Upper lobe of right lung (tissue), 1 donor: ENCODE measurements around the gene LEKR1. TPM values are rescaled to one million over a fixed set of nuclear protein-coding genes. Genes with fewer than 3 reads are reported as not detected.

Experiments used
- ATAC-seq: fragments of 200-7000 bp; cut with Tn5 transposase; one replicate; pipeline ENCODE4 v1.9.1; 2020; ENCODE audit warnings: mild to moderate bottlenecking, moderate library complexity
- DNase-seq: peaks from one replicate; pipeline ENCODE4 v3.0.0-alpha.2; 2020
- H3K27ac ChIP-seq: fragments of 200-600 bp; one replicate; pipeline ENCODE4 v1.8.0; 2022
- H3K27me3 ChIP-seq: fragments of 200-600 bp; one replicate; pipeline ENCODE4 v1.8.0; 2022; ENCODE audit warnings: mild to moderate bottlenecking
- H3K36me3 ChIP-seq: fragments of 200-600 bp; one replicate; pipeline ENCODE4 v1.8.0; 2022
- H3K4me1 ChIP-seq: fragments of 200-600 bp; one replicate; pipeline ENCODE4 v1.8.0; 2022
- H3K4me3 ChIP-seq: fragments of 200-600 bp; one replicate; pipeline ENCODE4 v1.8.0; 2022; ENCODE audit warnings: mild to moderate bottlenecking
- H3K9me3 ChIP-seq: fragments of 200-600 bp; one replicate; pipeline ENCODE4 v1.8.0; 2022
- intact Hi-C: fragments of 100-400 bp; cut with DNase I; formaldehyde crosslinking; loops from one replicate; pipeline ENCODE4 v1.11.0; 2022
- total RNA-seq: library from RNA; stranded (reverse); fragmentation: NEBNext Ultra II Directional; extraction: Animal tissue kit (Norgen Biotek cat#: 25700); gene quantifications from one replicate; pipeline ENCODE4 v1.2.1, GENCODE V29; 2021
- TF ChIP-seq, protein P1 (sequence below): fragments of 200-600 bp; IDR thresholded peaks from one replicate; pipeline ENCODE4 v1.8.0; 2022; ENCODE audit warnings: antibody characterized with exemption
- donor health status: DM: no; HTN: yes; CAD: no; lungs with severe emphysema.

The LEKR1 gene
- total RNA-seq, 1 donor from 2014 or later = 2.1 TPM

DNA sequence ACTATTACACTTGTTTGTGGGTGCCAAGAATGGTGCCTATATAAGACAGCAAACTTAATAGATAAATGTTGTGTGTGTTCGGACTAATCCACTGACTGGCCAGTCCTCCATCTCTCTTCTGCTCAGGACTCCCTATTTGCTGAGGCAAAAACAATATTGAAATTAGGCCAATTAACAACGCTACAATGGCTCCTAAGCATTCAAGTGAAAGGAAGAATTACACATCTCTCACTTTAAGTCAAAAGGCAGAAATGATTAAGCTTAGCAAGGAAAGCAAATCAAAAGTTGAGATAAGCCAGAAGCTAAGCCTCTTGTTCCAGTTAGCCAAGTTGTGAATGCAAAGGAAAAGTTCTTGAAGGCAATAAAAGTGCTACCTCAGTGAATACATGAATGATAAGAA is 206.8 kb downstream of the LEKR1 start:
- ATAC-seq = no peak
- Histone ChIP-seq H3K4me3 (no peak overlapping the region), H3K9me3 (no peaks in the 10 kb centered on the region), H3K27me3 (no peaks in the 10 kb centered on the region), H3K36me3 (no peaks in the 10 kb centered on the region), H3K4me1 (no peaks in the 10 kb centered on the region), H3K27ac (no peak overlapping the region)
- intact Hi-C loops = no loop called here
- TF ChIP-seq, protein P1, sequence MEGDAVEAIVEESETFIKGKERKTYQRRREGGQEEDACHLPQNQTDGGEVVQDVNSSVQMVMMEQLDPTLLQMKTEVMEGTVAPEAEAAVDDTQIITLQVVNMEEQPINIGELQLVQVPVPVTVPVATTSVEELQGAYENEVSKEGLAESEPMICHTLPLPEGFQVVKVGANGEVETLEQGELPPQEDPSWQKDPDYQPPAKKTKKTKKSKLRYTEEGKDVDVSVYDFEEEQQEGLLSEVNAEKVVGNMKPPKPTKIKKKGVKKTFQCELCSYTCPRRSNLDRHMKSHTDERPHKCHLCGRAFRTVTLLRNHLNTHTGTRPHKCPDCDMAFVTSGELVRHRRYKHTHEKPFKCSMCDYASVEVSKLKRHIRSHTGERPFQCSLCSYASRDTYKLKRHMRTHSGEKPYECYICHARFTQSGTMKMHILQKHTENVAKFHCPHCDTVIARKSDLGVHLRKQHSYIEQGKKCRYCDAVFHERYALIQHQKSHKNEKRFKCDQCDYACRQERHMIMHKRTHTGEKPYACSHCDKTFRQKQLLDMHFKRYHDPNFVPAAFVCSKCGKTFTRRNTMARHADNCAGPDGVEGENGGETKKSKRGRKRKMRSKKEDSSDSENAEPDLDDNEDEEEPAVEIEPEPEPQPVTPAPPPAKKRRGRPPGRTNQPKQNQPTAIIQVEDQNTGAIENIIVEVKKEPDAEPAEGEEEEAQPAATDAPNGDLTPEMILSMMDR = no peak
- DNase-seq = no peak

DNA sequence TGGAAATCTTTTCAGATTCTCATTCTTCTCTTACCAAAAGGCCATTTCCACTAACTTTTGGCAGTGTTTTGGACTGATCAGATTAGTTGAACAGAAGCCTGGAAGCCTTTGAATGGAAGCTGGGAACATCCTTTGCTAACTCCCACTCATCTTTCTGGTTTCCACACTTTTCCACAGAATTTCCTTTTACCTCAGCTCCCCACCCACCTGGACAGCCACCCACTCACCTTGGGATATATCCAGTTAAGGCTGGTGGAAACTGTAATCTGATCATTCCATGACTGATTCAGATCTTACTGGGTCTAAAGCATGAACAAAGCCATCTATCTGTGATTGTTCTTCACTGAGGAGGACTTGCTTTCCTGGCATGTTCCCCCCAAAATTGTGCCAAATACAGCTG is 214.3 kb downstream of the LEKR1 start:
- intact Hi-C loops = no loop called here
- TF ChIP-seq, protein P1 = no peak

DNA sequence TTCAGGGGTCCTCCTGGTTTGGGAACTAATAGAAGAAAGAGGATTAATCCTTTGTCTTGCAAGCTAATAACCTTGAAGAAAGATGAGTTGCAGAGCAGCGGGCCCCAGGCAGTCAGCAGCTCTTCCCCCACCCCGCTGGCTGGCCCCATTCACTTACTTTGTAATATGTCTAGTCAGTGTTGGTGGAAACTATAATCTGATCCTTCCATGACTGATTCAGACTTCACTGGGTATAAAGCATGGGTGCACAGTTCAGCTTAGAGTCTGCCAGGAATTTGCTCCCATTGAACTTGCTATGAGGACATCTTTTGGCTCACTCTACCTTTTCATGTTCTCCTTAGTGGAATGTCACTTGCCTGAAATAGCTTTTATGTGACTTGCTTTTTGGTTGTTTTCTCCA is 216.1 kb downstream of the LEKR1 start:
- H3K9me3 ChIP-seq = no peaks in the 10 kb centered on the region
- no peaks in the 10 kb centered on the region for H3K27me3 ChIP-seq
- no peaks in the 10 kb centered on the region for H3K4me1 ChIP-seq
- no peak overlapping the region for H3K4me3 ChIP-seq
- H3K27ac ChIP-seq = no peak overlapping the region
- no peak for DNase-seq
- intact Hi-C loops = no loop called here
- TF ChIP-seq, protein P1 = no peak
- no peaks in the 10 kb centered on the region for H3K36me3 ChIP-seq
- ATAC-seq = no peak

More for the DNA sequence above, 214.3 kb downstream of the LEKR1 start:
- H3K4me1 ChIP-seq = no peaks in the 10 kb centered on the region
- H3K27ac ChIP-seq = no peak overlapping the region
- no peak for DNase-seq
- no peaks in the 10 kb centered on the region for H3K27me3 ChIP-seq
- H3K4me3 ChIP-seq = no peak overlapping the region
- no peak for ATAC-seq
- H3K9me3 ChIP-seq = no peaks in the 10 kb centered on the region
- H3K36me3 ChIP-seq = no peaks in the 10 kb centered on the region

DNA sequence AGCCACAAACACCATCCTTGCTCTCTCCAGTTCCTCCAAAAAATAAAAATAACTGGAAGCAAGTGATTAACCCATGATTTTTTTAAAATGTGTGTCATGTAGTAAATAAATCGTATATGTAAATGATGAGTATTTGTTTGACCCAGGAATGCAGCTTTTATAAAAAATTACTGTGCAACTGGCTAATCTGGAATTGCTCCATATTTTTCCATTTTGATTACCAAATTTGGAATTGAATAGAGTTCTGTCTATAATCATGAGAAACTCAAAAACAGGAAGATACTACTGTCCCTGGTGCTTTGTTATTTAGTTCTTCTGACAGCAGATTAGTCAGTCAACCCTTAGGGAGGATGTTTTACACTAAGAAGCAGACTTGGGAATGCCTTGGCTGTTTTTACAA is 217.6 kb downstream of the LEKR1 start:
- DNase-seq (no peak), ATAC-seq (no peak)
- intact Hi-C loops = no loop called here
- TF ChIP-seq, protein P1 = no peak
- H3K36me3 ChIP-seq = no peaks in the 10 kb centered on the region
- H3K4me1 ChIP-seq = no peaks in the 10 kb centered on the region
- no peaks in the 10 kb centered on the region for H3K9me3 ChIP-seq
- no peak overlapping the region for H3K4me3 ChIP-seq
- H3K27ac ChIP-seq = no peak overlapping the region
- H3K27me3 ChIP-seq = no peaks in the 10 kb centered on the region

DNA sequence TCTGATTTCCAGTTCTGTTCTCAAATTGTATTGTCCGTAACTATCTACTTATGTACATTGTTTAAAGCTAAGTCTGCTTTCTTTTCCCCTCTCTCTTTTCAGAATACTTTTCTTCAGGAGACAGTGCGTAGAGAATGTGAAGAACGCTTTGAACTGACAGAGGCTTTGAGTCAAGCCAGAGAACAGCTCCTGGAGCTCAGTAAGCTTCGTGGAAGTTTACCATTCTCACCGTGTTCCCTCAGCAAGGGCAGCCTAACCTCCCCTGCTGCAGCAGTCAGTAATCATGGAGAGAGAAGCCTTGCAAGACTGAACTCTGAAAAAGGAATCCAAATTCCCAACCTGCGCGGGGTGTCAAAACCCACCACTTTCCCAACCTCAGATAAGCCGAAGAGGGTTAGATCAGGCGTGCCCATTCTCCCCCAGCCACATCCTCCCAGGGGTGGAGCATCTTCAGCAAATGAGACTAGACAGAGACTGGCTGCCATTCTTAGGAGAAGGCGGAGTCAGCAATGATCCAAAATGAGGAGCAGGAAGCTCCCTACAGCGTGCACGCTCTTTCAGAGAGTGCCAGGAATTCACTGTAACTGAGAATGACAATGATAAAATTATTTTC is 219.2 kb downstream of the LEKR1 start:
- DNase-seq = no peak
- Histone ChIP-seq H3K27ac (no peak overlapping the region), H3K4me3 (no peak overlapping the region), H3K36me3 (no peaks in the 10 kb centered on the region), H3K9me3 (no peaks in the 10 kb centered on the region), H3K27me3 (no peaks in the 10 kb centered on the region), H3K4me1 (no peaks in the 10 kb centered on the region)
- TF ChIP-seq, protein P1 = no peak
- no peak for ATAC-seq
- intact Hi-C loops = no loop called here

DNA sequence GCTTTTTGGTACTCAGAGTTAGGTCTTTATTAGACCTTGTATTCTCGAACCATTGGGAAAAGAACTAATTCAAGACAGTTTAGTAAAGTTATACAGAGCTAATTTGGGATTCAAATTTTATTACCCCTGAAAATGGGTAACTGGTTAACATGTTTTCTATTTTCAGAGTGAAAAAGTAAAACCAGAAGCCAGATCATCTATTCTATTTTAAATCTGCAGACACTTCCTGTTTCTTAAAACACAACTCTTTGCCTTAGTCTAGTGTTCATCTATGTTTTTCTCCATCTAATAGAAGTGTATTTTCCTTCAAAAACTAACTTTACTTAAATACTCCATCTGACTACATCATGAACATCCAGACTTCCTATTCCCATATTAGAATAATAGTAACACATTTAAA is 220.4 kb downstream of the LEKR1 start:
- intact Hi-C loops = no loop called here
- no peaks in the 10 kb centered on the region for H3K9me3 ChIP-seq
- H3K4me3 ChIP-seq = no peak overlapping the region
- H3K27ac ChIP-seq = no peak overlapping the region
- DNase-seq (no peak), ATAC-seq (no peak)
- no peaks in the 10 kb centered on the region for H3K4me1 ChIP-seq
- TF ChIP-seq, protein P1 = no peak
- H3K36me3 ChIP-seq = no peaks in the 10 kb centered on the region
- no peaks in the 10 kb centered on the region for H3K27me3 ChIP-seq
